Measurements from ENCODE around the gene AIDA. TPM values are rescaled to one million over a fixed set of nuclear protein-coding genes. Genes with fewer than 3 reads are reported as not detected.
"Not testable (repeated sequence)": the region's sequence is repeated elsewhere in the genome, so short reads cannot be mapped to it uniquely, and the experiment has no call there.

The AIDA gene, protein sequence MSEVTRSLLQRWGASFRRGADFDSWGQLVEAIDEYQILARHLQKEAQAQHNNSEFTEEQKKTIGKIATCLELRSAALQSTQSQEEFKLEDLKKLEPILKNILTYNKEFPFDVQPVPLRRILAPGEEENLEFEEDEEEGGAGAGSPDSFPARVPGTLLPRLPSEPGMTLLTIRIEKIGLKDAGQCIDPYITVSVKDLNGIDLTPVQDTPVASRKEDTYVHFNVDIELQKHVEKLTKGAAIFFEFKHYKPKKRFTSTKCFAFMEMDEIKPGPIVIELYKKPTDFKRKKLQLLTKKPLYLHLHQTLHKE
- 28.3 and 33.9 TPM in 2 replicates for total RNA-seq

- peak; percentile 86 to 90 for DNase-seq (ENCODE audit: low read depth in 2 of 2)
Measured at GRCh38 chr1:222712253-222713090, at the start of gene AIDA, which contains the start of gene BROX. Gene AIDA (minus strand): TSS chr1:222712491. CDS start chr1:222712317, 174 bp downstream. Gene BROX (plus strand): TSS chr1:222712564. CDS start chr1:222715700, 3,136 bp downstream.

DNA sequence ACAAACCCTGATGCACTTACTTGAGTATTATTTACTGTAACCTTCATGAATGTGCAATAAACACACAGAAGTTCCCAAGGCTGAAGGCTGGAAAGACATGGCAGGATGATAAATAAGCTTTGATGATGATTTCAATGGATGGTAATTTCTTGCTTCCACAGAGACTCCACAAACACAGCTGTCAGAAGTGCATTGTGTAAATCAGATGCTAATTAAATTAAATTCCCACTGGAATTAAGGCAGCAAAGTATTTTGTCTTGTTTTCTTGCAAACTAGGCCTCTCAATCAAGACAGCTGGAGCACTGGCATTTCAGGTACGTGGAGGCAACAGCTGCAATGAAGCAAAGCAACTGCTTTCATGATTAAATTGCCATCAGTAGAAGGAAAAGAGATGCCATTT is 48.8 kb upstream of the AIDA start:
- DNase-seq (ENCODE audit: low read depth in 2 of 2), result no peak

DNA sequence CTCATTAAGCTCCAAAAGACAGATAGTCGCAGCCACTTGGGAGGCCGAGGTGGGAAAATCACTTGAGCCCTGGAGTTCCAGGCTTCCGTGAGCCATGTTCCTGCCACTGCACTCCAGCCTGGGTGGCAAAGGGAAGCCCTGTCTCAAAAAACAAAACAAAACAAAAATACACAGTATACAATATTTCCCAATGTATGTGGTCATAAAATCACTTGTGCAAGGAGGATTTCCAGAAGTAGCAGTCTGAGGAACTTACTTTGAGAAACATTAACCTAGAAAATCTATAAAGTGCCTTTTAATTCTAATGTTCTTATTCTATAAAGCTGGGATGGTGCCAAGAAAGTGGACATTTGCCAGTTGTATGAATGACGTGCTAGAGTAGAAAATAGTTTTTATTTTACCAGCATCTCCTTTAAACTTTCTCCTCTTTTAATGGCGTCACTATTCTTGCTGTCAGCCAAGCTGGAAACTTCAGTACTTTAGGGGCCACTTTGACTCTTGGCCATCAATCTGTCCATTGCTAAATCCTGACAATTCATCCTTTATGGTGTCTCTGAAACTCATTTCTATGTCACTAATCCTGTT is 47.3 kb upstream of the AIDA start:
- no peak for DNase-seq (ENCODE audit: low read depth in 2 of 2)

DNA sequence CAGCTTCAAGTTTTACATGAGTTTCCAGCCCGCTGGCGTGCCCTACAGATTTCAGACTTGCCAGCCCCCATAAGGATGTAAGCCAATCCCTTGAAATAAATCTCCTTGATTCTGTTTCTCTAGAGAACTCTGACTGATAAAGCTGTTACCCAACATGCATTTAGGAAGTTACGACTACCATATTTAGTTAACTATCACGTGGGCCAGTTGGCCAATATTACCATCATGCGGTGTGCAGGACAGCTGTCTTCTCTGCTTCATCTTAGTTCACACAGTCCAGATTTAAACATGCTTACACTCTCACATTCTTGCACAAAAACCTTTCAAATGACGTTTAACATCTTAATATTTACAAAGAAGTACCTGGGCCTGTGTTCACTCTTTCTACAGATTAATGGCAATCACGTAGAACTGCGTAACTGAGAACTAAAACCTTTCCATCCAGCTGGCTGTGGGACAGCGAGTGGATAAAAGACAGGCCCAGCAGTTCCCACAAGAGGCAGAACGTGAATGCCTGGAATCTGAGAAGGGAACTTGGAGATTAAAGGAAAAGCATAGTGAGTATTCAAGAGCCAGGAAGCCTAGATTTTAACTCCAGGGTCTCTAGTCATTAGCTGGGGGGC is 45.5 kb upstream of the AIDA start:
- DNase-seq (ENCODE audit: low read depth in 2 of 2), result no peak

DNA sequence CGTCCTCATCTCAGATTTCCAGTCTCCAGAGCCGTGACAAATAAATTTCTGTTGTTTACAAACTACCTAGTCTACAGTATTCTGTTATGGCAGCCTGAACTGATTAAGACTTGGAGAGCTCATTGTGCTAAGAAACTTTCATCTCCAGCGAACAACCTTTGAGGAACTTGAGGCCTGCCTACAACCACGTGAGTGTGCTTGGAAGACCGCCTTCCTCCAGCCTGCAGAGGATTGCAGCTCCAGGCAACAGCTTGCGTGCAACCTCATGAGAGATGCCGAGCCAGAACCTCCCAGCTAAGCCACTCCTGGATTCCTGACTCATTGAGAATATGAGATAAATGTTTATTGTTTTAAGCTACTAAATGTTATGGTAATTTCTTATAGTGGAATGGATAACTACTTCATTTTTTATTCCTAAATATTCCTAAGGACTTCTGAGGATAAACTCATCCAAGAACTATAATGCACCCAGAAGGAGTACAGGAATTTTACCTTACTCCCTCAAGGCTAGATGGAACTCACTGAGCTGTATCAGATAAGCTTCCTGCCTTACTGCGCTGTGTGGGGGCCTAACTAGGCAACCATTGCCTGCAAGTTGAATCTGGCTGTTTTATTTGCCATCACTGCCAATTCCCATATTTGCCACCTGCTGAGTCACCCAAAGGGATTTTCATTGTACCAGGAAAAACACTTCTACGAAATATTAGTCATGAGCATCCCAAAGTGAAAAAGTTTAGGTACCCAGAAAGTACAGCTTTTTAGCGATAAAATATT is 42.3 kb upstream of the AIDA start:
- peak in 1 of 2 donors; percentile 14 for DNase-seq (ENCODE audit: low read depth in 2 of 2)

- DNase-seq (ENCODE audit: low read depth in 2 of 2), result no peak
Measured at GRCh38 chr1:222751255-222751654, 39.0 kb upstream of the AIDA start.

- no peak for DNase-seq (ENCODE audit: low read depth in 2 of 2)
Measured at GRCh38 chr1:222750651-222751050, 38.4 kb upstream of the AIDA start.

DNA sequence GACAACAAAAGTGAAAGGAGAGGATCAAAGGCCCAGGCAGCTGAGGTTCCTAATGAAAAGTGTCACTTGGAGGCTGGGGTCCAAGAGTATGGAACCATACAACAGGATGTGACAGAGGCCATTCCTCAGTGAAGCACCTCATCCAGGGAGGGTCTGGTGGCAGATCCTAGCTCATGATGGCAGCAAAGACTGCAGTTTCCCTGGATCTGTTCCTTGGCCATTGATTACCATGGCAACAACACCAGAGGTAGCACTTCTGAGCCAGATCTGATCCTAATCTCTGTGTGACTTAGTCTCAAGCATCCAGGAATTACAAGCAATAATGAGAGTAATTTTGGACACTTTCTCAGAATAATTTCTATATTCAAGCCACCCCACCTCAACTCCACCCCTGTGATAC is 37.6 kb upstream of the AIDA start:
- DNase-seq (ENCODE audit: low read depth in 2 of 2), result no peak

DNA sequence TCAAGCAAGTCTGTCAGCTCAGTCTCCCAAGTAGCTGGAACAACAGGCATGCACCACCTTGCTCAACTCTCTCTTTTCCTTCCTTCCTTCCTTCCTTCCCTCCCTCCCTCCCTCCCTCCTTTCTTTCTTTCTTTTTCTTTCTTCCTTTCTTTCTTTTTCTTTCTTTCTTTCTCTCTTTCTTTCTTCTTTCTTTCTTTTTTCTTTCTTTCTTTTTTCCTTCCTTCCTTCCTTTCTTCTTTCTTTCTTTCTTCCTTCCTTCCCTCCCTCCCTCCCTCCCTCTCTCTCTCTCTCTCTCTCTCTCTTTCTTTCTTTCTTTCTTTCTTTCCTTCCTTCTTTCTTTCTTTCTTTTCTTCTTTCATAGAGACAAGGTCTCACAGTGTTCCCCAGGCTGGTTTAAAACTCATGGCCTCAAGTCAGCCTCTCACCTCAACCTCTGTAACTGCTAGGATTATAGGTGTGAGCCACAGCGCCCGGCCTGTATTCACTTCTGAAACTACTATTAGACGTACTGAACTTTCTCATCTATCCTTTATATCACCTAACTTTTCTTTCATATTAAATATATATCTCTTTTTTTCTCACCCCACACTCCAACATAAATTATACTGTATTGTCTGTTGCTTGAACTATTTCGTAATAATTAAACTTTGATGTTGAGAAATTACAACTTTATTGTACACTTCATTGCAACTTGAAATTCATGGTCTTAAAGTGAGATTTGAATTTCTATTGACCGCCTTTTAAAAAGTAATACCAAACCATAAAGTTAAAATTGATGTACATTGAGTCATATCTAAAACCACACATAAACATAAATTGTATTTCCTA is 29.6 kb upstream of the AIDA start:
- DNase-seq (ENCODE audit: low read depth in 2 of 2), result not testable (repeated sequence)

- DNase-seq (ENCODE audit: low read depth in 2 of 2), result no peak
Measured at GRCh38 chr1:222739929-222740328, 27.6 kb upstream of the AIDA start.

DNA sequence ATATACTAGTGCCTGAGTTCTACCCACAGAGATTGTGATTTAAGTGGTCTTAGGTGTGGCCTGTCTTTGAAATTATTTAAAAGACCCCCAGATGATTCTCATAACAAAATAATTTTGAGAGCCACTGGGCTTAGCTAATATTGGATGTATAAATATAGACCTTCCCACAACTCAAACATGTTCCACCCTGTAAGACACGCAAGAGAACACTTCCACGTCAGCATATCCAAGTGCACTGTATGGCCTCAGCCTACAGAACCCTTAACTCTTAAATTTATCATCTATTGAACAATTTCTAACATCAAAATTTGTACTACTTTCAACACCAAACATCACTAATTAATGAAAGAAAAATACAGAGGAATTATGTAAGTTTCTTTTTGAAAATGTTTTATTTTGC is 27.2 kb upstream of the AIDA start:
- no peak for DNase-seq (ENCODE audit: low read depth in 2 of 2)

DNA sequence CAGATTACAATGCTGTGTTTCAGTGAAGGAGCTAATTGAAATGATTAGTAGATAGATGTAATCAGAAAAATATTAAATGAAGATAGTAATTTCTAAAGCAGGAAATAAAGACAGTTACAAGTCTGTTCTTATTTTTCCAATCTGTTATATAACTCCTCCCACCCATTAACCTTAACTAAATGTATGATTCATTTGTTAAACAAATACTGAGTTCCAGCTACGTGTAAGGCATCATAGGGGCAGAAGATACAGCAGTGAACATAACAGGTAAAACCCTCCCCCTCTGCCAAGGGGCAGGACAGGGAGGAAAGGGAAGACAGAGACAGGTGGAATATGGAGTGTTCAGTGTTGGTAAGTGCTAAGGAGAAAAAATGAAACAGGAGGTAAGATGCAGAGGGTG is 24.7 kb upstream of the AIDA start, which contains the start of gene FAM177B:
TSS of gene FAM177B (plus strand) at position 231 of the 400 bp plus-strand sequence. CDS start 9,344 bp downstream, outside the sequence.
- no peak for DNase-seq (ENCODE audit: low read depth in 2 of 2)

- DNase-seq (ENCODE audit: low read depth in 2 of 2), result no peak
Measured at GRCh38 chr1:222736470-222736869, 24.2 kb upstream of the AIDA start.

DNA sequence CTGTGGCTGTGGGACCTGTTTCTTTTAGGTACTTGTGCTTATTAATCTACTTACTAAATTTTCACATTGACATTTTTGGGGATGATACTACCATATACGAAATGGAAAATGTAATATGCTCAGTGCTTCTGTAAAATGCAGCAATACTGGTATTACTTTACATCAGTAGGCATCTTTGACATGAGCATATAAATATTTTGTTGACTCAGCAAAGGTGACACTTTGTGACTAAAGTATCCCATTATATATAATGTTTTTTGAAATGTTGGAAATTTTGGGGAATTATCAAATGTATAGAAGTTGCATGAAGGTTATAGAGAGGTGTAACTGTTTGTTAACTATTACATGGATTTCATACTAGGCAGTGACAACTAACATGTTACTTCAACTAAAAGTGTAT is 22.4 kb upstream of the AIDA start:
- no peak for DNase-seq (ENCODE audit: low read depth in 2 of 2)

DNA sequence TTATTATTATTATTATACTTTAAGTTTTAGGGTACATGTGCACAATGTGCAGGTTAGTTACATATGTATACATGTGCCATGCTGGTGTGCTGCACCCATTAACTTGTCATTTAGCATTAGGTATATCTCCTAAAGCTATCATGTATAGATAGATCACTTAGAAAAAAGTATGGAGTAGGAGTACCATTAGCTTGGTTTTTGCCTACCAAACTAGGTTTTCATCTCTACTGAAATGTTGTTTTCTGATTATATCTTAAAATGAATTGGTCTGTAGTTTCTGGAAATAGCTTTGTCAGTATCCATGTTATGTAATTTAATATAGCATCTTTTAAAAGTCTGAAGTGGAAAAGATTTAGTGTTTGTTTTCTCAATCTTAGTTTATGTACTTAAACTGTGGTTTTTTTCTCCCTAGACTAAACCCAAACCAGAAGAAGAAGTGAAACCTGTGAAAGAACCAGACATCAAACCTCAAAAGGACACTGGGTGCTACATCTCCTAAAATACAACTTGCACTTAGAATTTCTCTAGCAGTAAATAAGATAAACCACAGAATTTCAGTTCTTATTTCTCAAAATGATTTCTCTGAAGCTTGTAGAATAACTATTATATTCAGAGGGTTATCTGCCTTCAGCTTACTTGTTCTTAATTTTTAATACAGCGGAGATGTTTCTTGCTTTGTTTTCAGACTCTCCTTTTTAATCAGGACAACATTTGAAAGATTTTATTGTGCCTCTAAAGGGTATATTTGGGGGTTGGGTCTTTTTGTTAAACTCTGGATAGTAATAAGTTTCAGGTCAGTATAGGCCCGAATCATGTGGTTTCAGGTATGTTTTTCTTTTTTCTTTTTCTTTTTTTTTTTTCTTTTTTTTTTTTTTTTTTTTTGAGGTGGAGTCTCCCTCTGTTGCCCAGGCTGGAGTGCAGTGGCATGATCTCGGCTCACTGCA is 20.2 kb upstream of the AIDA start:
- DNase-seq (ENCODE audit: low read depth in 2 of 2), result no peak

DNA sequence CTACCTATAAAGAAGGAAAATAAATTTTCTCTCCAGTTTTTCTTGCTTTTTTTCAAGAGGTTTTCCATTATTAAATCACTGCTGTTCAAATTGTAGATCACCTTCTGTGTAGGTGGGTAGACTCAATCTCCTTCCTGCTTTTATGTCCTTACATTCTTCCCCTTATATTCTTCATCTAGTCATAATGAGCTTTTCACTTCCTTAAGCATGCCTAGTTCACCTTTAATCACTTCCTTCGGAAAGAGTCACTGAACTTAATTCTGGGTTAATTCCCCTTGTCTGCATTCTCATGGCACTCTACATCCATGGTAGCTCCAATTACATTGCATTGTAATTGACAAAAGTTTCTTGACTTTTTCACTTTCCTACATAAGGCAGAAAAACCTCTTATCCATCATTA is 18.6 kb upstream of the AIDA start:
- no peak for DNase-seq (ENCODE audit: low read depth in 2 of 2)

- DNase-seq (ENCODE audit: low read depth in 2 of 2), result no peak
Measured at GRCh38 chr1:222728746-222729145, 16.5 kb upstream of the AIDA start.

DNA sequence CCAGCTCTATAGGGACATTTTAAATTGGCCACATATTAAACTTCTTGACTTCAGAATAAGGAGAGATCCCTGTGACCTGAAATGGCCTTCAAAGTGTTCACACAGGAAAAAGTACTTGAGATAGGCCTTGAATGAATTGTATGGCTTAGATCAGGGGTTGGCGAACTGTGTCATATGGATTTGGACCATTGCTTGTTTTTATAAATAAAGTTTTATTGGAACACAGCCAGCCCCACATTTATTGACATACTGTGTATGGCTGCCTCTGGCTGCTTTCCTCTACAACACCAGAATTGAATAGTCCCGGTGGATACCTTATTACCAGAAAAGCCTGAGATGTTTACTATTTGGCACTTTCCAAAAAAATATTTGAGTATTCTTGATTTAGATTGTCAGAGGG is 4.1 kb upstream of the AIDA start:
- no peak for DNase-seq (ENCODE audit: low read depth in 2 of 2)

All from lung microvascular endothelial cell (primary cell).